Right hindlimb (tissue), 1 donor: ENCODE results near the gene PGA3.
"Not testable (repeated sequence)": the region's sequence is repeated elsewhere in the genome, so short reads cannot be mapped to it uniquely, and the experiment has no call there.

Source experiments
- DNase-seq: peaks from one replicate; pipeline ENCODE4 v3.0.0-alpha.2; 2018

PGA3 gene

DNA sequence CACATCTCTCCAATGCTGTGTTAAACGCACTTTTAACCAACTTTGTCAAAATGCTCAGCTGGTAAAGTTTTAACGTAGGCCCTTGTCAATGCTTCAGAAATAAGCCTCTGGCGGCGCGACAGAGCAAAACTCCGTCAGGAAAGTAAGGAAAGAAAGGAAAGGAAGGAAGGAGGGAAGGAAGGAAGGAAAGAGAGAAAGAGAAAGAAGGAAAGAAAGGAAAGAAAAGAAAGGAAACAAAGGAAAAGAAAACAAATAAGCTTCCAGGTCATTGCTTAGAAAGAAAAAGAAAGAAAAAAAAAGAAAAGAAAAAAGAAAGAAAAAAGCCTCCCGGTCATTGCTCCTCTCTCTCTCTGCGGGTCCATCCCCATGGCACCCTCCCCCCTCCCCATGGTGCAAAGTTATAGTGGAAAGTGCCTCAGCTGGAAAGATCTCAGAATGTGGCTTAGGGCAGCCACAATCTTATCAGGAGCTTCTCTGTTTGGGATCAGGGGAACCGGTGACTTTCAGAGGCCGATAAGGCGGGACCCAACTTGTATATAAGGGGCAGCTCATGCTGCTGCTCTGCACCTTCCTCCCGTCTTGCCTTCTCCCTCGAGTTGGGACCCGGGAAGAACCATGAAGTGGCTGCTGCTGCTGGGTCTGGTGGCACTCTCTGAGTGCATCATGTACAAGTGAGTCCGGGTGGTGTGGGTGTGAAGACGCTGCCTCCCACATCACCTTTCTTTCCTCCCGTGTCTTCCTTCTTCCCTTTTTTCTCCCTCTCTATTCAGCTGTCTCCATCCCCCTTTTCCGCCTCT, at the start of gene PGA3:
PGA3 (plus strand) TSS at position 566 of the 797 bp plus-strand sequence; CDS start at position 616, 50 bp downstream.
- DNase-seq, result not testable (repeated sequence)

DNA sequence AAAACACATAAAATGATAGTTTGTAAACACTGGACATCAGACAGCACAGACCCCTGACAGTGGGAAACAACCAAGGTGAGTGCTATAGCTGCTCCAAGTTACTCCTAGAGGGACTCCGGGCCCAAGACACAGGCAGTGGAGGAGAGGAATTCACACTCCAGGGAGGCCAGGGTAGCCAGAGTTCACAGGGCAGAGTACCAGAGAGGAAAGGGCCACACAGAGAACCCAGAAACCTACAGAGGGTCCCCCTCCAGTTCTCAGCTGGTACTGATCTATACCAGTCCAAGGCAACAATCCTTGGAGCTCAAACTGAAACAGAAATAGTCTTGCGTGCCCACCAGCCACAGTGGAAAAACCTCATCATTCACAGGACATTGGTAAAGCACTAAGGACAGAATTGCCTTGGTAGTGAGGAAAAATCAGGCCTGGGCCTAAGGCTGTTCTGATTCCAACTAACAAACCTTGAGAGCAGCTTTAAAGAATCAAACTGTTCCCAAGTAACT, 49.7 kb upstream of the PGA3 start:
- peak; percentile 23 for DNase-seq

DNA sequence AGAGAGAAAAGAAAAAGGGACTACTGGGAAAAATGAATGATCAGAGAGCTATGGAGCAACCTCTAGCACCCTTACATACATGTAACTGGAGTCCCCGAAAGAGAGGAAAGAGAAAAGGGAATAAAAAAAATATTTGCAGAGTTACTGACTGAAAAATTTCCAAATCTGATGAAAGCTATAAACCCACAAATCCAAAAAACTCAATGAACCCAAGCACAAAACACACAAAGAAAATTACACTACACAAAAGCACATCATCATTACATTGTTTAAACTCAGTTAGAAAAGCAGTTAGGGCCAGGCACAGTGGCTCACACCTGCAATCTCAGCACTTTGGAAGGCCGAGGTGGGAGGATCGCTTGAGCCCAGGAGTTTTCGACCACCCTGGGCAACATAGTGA, 48.8 kb upstream of the PGA3 start:
- no peak for DNase-seq

DNA sequence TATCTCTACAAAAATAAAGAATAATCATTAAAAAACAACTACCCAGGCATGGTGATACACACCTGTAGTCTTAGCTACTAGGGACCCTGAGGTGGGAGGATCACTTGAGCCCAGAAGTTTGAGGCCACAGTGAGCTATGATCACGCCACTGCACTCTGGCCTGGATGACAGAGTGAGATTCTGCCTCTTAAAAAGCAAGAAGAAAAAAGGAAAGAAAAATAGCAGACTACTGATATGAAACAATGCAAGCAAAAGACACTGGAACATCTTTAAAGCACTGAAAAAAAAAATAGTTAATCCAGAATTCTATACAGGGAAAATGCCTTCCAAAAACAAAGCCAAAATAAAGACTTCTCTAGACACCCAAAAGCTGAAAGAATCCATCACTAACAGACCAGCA, 48.0 kb upstream of the PGA3 start:
- DNase-seq, result no peak

DNA sequence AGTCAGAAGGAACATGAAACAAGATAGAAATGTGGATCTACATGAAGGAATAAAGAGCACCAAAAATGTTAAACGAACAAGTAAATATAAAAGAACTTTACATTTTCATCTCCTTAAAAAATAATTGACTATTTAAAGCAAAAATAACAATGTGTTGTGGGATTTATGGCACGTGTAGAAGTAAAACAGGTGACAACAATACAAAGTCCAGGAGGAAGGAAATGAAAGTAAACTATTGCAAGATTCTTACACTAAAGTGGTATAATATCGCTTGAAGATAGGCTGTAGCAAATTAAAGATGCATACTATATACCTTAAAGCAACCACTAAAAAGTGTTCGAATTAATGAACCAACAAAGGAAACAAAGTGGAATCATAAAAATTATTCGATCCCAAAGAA, 47.6 kb upstream of the PGA3 start:
- DNase-seq, result no peak

DNA sequence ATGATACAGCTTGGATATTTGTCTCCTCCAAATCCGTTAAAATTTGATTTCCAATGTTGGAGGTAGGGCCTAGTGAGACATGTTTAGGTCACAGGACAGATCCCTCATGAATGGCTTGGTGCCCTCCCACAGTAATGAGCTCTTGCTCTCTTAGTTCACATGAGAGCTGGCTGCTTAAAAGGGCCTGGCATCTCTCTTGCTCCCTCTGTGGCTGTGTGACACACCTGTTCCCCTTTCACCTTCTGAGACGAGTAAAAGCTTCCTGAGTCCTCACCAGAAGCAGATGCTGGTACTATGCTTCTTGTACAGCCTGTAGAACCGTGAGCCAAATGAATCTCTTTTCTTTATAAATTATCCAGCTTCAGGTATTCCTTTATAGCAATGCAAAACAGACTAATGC, 45.6 kb upstream of the PGA3 start:
- DNase-seq, result peak; percentile 4

DNA sequence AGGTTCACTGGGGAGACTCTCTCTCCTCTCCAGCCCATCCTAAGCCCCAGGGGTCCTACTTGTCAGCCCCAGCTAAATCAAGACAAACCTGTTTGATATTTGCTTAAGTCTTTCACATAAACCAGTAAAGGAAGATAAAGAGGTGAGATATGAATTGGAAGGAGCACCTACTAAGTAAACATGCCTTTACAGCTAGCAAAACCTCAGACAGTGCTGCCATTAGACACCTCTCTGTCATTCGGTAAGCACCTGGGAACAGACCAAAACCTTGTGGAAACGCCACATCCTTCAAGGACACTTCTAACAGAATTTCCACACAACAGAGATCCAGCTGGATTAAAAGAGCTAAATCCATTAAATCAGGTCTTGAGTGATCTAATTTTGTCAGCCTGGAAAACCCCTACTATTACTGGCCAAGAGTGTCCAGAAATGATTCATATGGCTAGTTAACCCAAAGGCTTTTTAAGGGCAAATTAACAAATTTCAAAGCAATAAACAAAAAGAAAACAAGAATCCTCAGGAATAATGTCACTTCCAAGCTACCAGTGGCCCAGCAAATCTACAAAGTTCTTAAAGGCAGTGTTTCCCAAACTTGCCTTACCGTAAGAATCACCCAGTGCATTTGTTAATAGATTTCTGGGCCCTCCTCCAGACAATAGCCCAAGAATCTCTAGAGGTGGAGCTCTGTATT, 44.5 kb upstream of the PGA3 start:
- DNase-seq, result no peak

DNA sequence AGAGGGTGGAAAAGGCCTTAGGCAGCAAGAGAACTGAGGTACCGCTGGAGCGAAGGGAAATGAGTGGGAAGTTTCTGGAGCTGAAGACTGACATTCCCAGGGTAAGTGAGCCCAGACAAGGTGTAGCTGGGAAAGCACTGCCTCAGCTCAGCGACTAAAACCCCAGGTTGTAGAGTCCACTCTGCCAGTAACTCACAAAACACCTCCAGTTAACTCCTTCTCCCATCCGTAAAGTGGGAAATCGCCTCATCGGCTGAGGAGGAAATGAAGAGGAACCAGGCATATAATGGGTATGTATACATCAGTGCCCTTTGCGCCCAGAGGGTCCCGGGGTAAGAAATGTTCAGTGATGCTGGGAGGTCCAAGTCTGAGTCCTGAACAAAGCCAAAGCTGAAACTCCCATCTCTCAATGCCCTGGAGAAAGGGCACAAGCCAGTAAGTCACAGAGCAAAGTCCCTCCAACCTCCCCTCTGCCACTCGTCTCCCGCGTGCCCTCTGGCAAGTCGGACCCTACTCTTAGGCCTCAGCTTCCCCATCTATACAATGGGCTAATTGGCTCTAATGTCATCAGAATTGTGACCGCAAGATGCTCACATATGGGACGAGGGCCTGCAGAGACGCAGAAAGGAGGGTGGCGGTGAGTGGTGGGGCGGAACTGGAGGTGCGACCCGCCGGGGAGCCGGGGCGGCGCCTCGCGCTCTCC, 42.7 kb upstream of the PGA3 start:
- DNase-seq, result no peak

DNA sequence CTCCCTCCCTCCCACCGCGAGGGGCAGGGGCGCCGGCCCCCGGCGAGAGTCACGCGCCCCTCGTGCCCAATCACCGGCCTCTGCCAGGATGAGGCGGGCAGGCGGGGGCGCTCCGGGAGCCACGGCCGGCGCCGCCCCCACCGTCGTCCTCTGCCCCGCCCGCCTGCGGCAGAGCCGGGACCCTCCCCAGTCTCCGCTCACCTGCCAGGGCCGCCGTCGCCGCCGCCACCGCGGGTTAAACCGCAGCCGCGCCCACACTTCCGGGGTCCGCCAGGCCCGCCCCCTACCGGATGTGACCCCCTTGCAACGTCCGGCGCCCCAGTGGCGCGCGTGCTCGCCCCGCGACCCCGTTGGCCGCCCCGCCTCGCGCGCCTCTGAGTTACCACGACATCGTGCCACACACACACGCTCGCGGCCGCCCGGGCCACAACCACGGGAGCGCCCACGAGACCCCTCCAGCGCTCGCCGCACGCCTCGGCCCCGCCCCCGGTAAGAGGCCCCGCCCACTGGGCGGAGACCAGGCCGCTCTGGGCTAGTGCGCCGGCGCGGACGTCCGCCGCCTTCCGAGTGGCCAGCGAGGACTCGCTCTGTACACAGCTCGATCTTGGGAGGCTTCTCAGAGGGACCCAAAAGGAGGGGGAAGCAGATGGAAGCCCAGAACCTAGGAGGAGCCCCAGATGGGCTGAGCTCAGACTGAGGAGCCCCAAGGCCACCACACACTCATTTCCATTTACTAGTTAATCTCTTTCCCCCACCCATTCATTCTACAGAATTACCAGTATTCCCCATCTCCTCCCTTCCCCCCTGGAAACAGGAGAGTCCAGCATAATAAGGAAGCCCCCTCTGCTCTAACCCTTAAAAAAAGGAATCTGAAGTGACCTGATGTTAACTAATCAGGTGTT, 41.9 kb upstream of the PGA3 start, which contains the start of gene VPS37C:
VPS37C (minus strand) TSS at position 237 of the 902 bp plus-strand sequence. CDS start 22,597 bp downstream, outside the sequence.
- peak; percentile 93 for DNase-seq

DNA sequence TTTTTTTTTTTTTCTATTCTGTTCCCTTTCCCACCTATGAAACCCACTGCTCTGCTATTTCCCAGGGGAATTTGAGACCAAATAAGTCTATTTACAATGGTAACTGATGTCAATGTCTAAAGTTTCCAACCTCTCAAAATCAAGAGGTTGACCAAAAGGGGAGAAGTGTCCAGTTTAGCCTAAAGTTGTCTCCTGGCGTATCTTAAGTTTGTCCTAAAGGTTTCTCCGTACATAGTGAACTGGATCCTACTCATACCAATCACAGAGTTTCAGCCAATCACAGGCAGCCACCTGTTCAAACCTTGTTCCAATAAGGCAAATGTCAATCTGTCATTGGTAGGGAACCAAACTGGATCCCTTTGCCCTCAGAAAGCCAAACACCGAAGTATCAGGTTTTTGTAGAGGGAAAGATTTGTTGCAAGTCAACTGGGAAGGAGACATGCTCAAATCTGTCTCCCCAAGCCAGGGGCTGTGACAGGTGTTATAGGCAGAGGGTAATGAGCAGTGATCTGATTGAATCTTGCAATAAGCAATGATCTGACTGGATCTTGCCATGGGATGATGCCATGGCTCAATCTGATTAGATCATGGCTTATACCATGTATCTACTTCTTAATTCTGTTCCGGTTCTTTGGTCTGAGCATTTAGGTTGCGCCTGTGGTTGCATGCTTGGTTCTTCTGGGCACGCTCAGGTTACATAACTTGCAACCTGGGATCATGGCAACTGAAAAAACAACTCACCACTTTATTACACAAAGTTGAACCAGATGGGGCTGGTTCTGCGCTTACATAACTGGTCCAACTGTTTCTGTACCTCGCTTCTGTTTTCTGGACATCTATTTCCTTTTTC, 41.0 kb upstream of the PGA3 start:
- no peak for DNase-seq

DNA sequence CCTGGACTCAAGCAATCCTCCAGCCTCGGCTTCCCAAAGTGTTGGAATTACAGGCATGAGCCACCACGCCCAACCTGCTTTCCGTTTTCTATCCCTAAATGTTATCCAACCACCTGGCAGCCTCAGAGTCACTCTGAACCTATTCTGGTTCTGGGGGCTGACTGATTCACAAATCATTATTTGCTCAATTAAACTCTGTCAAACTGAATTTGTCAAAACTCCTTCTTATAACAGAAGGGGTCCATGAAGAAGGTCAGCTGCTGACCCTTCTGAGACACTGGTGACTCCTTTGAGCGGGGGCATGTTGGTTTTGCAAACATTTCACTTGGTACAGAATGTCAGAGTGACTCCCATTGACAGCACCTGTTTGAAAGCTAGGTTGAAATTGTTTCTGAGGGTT, 40.3 kb upstream of the PGA3 start:
- no peak for DNase-seq

DNA sequence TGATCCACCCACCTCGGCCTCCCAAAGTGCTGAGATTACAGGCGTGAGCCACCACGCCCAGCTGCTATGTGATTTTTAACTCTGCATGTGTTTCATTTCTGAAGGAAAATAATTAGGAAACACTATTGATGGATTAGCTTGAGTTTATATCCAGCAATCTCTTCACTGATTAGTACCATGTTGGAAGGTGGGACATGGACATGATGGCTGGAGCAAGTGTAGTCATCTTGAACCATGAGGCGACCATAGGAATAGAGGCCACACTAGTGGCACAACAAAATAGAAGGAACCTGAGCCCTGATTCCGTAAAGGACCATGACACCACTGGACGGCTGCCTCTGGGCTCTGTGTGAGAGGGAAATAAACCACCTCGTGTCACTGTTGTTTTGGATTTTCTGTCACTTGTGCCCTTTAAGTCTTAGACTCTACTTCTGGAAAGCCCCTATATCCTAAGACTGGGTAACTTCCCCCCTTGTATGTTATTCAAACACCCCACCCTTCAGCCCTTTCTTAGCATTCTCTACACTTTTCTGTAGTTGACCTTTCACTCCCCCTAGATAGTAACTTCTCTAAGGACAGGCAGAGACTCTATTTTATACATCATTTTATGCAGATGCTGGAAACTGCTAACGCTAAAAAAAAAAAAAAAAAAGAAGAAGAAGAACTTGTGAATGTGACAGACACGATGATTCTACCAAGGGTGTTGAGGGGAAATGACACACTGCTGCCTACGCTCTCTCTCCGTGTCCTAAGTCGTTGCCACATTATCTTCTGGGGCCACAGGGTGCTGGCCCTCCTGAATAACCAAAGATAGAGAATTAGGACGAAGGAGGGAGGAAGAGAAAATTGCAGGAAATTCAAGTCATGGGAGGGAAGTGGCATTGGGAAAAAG, 39.4 kb upstream of the PGA3 start:
- DNase-seq, result no peak

DNA sequence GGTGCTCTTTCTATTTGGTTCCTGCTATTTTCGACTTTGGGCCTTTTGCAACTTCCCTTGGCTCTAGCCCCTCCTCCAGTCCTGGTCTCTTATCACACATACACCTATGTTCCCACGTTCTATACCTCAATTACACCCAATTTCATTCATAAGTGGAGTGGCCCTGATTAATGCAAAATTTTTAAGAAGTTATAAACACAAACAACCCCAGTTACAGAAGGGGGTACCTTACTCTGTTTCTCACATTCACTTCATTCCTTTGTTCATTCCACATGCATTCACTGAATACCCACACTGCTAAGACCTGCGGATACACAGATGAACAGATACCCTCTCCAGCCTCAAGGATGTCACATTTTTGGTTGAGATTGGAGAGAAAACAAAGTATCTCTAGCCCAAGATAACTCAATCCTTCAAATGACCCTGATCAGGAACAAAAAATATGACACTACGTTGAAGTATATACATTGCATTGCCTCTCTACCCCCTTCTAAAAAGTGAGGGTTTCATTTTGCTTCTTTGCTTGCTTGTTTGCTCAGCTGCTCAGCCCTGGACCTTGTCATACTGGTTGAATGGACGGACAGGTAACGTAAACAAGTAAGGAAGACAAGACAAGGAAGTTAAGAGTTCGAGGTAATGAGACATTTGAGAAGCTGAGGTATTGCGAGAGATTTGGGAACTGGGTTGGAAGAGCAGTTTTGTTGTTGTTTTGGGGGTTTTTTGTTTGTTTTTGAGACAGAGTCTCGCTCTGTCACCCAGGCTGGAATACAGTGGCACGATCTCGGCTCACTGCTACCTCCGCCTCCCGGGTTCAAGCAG, 38.5 kb upstream of the PGA3 start:
- DNase-seq, result no peak

DNA sequence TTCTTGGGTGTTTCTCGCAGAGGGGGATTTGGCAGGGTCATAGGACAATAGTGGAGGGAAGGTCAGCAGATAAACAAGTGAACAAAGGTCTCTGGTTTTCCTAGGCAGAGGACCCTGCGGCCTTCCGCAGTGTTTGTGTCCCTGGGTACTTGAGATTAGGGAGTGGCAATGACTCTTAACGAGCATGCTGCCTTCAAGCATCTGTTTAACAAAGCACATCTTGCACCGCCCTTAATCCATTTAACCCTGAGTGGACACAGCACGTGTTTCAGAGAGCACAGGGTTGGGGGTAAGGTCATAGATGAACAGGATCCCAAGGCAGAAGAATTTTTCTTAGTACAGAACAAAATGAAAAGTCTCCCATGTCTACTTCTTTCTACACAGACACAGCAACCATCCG, 37.5 kb upstream of the PGA3 start:
- DNase-seq, result not testable (repeated sequence)

DNA sequence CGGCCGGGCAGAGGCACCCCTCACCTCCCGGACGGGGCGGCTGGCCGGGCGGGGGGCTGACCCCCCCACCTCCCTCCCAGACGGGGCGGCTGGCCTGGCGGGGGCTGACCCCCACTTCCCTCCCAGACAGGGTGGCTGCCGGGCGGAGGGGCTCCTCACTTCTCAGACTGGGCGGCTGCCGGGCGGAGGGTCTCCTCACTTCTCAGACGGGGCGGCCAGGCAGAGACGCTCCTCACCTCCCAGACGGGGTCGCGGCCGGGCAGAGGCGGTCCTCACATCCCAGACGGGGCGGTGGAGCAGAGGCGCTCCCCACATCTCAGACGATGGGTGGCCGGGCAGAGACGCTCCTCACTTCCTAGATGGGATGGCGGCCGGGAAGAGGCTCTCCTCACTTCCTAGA, 37.0 kb upstream of the PGA3 start:
- not testable (repeated sequence) for DNase-seq

DNA sequence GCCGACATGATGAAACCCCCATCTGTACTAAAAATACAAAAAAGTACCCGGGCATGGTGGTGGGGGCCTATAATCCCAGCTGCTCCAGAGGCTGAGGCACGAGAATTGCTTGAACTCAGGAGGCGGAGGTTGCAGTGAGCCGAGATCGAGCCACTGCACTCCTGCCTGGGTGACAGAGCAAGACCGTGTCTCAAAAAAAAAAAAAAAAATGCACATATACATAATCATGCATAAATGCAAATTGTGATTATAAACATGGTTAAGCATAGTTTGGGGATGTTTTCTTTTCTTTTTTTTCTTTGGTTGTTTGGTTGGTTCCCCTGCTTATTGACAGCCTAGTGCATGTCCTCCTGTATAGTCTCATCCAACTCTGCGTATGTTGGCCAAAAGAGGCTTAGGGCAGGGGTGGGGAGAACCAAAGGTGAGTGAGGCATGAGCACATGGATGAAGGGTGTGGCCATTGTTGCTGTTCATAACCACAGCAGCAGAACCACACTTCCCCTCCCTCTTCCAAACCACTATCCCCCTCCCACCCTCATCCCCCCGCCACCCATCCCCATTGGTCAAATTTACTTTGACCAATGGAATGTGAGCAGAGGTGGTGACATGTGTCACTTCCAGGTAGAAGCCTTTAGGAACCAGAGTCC, 35.1 kb upstream of the PGA3 start:
- DNase-seq, result no peak

DNA sequence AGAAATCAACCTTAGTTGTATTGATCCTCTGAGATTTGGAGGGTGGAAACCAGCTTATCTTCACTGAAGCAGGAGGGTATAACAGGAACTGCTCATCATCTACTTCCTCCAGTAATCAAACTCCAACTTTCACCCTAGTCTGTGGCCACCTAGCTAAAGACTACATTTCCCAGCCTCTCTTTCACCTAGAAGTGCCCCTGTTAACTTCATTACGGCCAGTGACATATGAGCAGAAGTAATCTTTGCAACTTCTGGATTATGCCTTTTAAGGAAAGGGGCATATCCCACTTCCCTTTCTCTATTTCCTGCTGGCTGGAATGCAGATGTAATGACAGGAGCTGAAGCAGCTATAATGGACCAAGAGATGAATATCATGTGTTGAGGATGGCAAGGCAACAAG, 34.5 kb upstream of the PGA3 start:
- DNase-seq, result no peak

DNA sequence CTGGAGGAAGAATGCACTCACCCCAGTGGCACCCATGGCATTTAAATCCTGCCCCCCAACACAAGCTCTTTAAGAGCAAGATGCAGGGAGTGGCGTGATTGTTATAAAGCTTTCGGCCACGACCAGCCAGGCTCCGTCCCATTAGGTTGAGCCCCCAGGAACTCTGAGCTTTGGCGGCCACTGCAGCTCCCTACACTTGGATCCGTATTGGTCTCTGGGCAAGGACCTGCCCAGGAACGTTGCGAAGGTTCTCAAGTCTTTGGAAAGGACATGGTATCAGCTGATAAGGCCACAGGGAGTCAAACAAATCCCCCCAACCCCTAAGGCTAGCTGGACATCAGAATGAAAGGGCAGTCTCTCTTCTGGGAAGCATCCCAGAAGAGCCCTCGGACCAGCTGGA, 32.7 kb upstream of the PGA3 start:
- no peak for DNase-seq

DNA sequence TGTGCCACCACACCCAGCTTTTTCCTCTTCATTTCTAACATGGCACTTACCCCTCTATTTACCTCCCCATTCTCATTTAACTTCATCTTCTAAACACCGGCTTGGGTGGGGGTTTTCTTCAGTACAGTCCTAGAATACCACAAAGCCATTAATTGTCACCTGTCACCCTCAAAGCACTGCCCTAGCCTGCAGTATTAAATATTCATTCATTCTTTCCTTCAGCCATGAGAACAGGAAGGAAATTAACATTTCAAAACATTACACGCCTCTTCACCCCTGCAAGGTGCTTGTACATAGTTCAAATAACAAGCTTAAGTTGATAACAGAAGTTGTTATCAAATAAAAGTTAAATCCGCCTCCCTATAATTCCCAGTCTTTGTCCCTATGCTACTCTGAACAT, 31.4 kb upstream of the PGA3 start:
- DNase-seq, result no peak
